OCI-LY1 (cell line): Measurements from ENCODE around the gene RPL39L.

Source experiments
- CTCF ChIP-seq: fragments of 200-600 bp; sonication (generic), shearing (Covaris generic); IDR thresholded peaks from 2 replicates; pipeline ENCODE4 v1.5.1; 2017; ENCODE audit warnings: mild to moderate bottlenecking, antibody characterized with exemption, low read length, moderate library complexity, mixed read lengths
- EZH2 ChIP-seq: fragments of 200-600 bp; sonication (generic), shearing (Covaris generic); IDR thresholded peaks from 2 replicates; pipeline ENCODE4 v1.8.0; 2017; ENCODE audit warnings: borderline replicate concordance, mixed run types, mild to moderate bottlenecking, antibody characterized with exemption, low read length, moderate library complexity, mixed read lengths

GRCh38 chr3:187150186-187150585 lies 10.9 kb upstream of the RPL39L start:
- TF ChIP-seq CTCF, result no peak
- no peak for TF ChIP-seq EZH2
